Esophagus squamous epithelium (tissue), 4 donors: ENCODE results near the gene KSR1.

Experiments
- POLR2A ChIP-seq, 4 donors: fragments of 450-650 bp; IDR thresholded peaks; one replicate each; pipeline ENCODE4 v1.6.1; 2017; ENCODE audit warnings: antibody characterized with exemption in 4 of 4, mild to moderate bottlenecking in 4 of 4, moderate library complexity in 3 of 4
- TF ChIP-seq, protein P1 (sequence below), 6 experiments: fragments of 450-650 bp in 4 of 6; fragments of 200-600 bp in 2 of 6; sonication (generic) in 2 of 6; IDR thresholded peaks; one replicate each; pipeline ENCODE4 v1.5.1; 2016 to 2019; ENCODE audit warnings: antibody characterized with exemption in 6 of 6, mild to moderate bottlenecking in 4 of 6, moderate library complexity in 4 of 6

DNA sequence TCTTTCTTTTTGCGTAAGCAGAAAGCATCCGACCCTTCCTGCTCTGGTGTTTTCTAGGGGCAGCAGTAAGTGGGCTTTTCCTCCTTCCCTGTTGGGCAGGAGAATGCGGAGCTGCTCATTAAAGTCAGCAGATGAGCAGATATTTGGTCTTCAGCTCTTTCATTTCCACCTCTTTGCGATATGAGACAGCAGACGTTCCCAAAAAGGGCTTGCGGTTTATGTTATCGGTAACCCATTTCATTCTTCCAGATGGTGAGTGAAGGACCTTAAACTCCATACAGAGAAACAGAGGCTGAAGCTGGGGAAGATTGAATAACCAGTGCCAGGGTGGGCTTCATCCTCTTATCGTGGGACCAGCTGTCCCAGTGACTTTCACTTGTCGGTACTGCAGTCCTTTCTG is 40.7 kb downstream of the KSR1 start:
- TF ChIP-seq, protein P1, sequence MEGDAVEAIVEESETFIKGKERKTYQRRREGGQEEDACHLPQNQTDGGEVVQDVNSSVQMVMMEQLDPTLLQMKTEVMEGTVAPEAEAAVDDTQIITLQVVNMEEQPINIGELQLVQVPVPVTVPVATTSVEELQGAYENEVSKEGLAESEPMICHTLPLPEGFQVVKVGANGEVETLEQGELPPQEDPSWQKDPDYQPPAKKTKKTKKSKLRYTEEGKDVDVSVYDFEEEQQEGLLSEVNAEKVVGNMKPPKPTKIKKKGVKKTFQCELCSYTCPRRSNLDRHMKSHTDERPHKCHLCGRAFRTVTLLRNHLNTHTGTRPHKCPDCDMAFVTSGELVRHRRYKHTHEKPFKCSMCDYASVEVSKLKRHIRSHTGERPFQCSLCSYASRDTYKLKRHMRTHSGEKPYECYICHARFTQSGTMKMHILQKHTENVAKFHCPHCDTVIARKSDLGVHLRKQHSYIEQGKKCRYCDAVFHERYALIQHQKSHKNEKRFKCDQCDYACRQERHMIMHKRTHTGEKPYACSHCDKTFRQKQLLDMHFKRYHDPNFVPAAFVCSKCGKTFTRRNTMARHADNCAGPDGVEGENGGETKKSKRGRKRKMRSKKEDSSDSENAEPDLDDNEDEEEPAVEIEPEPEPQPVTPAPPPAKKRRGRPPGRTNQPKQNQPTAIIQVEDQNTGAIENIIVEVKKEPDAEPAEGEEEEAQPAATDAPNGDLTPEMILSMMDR (IDR thresholded peaks at IDR 0.05): no peak
- no peak for TF ChIP-seq POLR2A (IDR thresholded peaks at IDR 0.05)
